PC-9 (cell line): ENCODE data around the gene TLE4. TPM values are rescaled to one million over a fixed set of nuclear protein-coding genes. Genes with fewer than 3 reads are reported as not detected.

Experiments used
- BruUV-seq: library from RNA; stranded (reverse); fragments of 400-500 nt; replicated peaks from 2 replicates; lab custom pipeline; 2021; lab: Mats Ljungman, UMichigan
- CTCF ChIA-PET: fragments of 300-600 bp; sonication (Branson Sonifier 250); formaldehyde crosslinking; loops from one replicate; lab custom pipeline; 2022; ENCODE audit warnings: antibody characterized with exemption; lab: Charles Lee
- POLR2A ChIA-PET: fragments of 300-600 bp; sonication (Branson Sonifier 250); formaldehyde crosslinking; loops from one replicate; lab custom pipeline; 2022; ENCODE audit warnings: antibody characterized with exemption; ENCODE audit not compliant: unreplicated experiment; lab: Charles Lee
- DNase-seq, 2 experiments: peaks; one replicate each; pipeline versions ENCODE4 v3.0.0 to v3.0.0-alpha.2; 2015 to 2022; ENCODE audit warnings: mixed read lengths in 1 of 2
- H2AFZ ChIP-seq: fragments of 200-600 bp; sonication (generic); 2 replicates; pipeline ENCODE4 v1.8.1; 2017; ENCODE audit warnings: antibody characterized with exemption
- H3F3A ChIP-seq: fragments of 200-600 bp; sonication (generic); 2 replicates; pipeline ENCODE4 v1.8.1; 2017; ENCODE audit warnings: antibody characterized with exemption, mild to moderate bottlenecking, low read depth; ENCODE audit not compliant: insufficient read depth
- H3K27ac ChIP-seq: fragments of 200-600 bp; sonication (generic); 2 replicates; pipeline ENCODE4 v1.6.1; 2016; ENCODE audit warnings: mixed run types
- H3K27me3 ChIP-seq: fragments of 200-600 bp; sonication (generic); 2 replicates; pipeline ENCODE4 v1.6.1; 2016; ENCODE audit warnings: low read depth, mixed run types; ENCODE audit not compliant: insufficient read depth
- H3K36me3 ChIP-seq: fragments of 200-600 bp; sonication (generic); 2 replicates; pipeline ENCODE4 v1.6.1; 2016; ENCODE audit warnings: low read depth, mixed run types
- H3K4me1 ChIP-seq: fragments of 200-600 bp; sonication (generic); replicated peaks from 2 replicates; pipeline ENCODE4 v1.6.1; 2016; ENCODE audit warnings: mixed run types; ENCODE audit not compliant: insufficient read depth
- H3K4me2 ChIP-seq: fragments of 200-600 bp; sonication (generic); 2 replicates; pipeline ENCODE4 v1.6.1; 2017; ENCODE audit warnings: mixed run types
- H3K4me3 ChIP-seq: fragments of 200-600 bp; sonication (generic); 2 replicates; pipeline ENCODE4 v1.6.1; 2016; ENCODE audit warnings: mixed run types
- H3K79me2 ChIP-seq: fragments of 200-600 bp; sonication (generic); 2 replicates; pipeline ENCODE4 v1.6.1; 2017; ENCODE audit warnings: low read depth, mixed run types
- H3K9me2 ChIP-seq: fragments of 200-600 bp; sonication (generic); 2 replicates; pipeline ENCODE4 v1.8.1; 2017; ENCODE audit warnings: mild to moderate bottlenecking; ENCODE audit not compliant: insufficient read depth
- H3K9me3 ChIP-seq: fragments of 200-600 bp; sonication (generic); 2 replicates; pipeline ENCODE4 v1.8.1; 2016; ENCODE audit warnings: low read depth; ENCODE audit not compliant: insufficient read depth
- H4K20me1 ChIP-seq: fragments of 200-600 bp; sonication (generic); 2 replicates; pipeline ENCODE4 v1.8.1; 2017; ENCODE audit not compliant: insufficient read depth
- CTCF ChIP-seq: fragments of 200-600 bp; sonication (generic); conservative IDR thresholded peaks from 2 replicates; pipeline ENCODE4 v1.6.1; 2017; ENCODE audit warnings: mixed run types, antibody characterized with exemption, mild to moderate bottlenecking, moderate library complexity
- EZH2 ChIP-seq: fragments of 200-600 bp; sonication (generic); IDR thresholded peaks from 2 replicates; pipeline ENCODE4 v1.8.0; 2017; ENCODE audit warnings: antibody characterized with exemption, low read depth
- intact Hi-C: fragments of 100-400 bp; cut with micrococcal nuclease; formaldehyde crosslinking; loops from one replicate; pipeline ENCODE4 v1.10.0; 2022; ENCODE audit not compliant: unreplicated experiment
- total RNA-seq: library from RNA; stranded (reverse); gene quantifications from 2 replicates; pipeline ENCODE4 v1.2.3, GENCODE V29; 2021

The TLE4 gene
- total RNA-seq, 1 experiment from 2014 or later: not detected

GRCh38 chr9:79769476-79770275, 197.9 kb downstream of the TLE4 start:
- H3F3A ChIP-seq: no peaks in the 10 kb centered on the region
- peaks cover 20% of the 10 kb centered on the region for H3K27me3 ChIP-seq
- ChIA-PET CTCF (no interaction called here), POLR2A (no interaction called here)
- no peak for DNase-seq
- no peaks in the 10 kb centered on the region for H3K79me2 ChIP-seq
- no peaks in the 10 kb centered on the region for H4K20me1 ChIP-seq
- H3K36me3 ChIP-seq: no peaks in the 10 kb centered on the region
- H3K4me2 ChIP-seq: no peak overlapping the region
- intact Hi-C loops: no loop called here
- no peak overlapping the region for H3K27ac ChIP-seq
- H3K9me2 ChIP-seq: 0 out of 2 replicates have a peak, but pooled peaks cover 3% of the 10 kb centered on the region
- H3K4me3 ChIP-seq: no peak overlapping the region
- H3K4me1 ChIP-seq: no peaks in the 10 kb centered on the region
- BruUV-seq: no TSS peak
- H3K9me3 ChIP-seq: no peaks in the 10 kb centered on the region
- TF ChIP-seq CTCF (no peak), EZH2 (no peak)
- no peak overlapping the region for H2AFZ ChIP-seq

- BruUV-seq: no TSS peak
- H3K36me3 ChIP-seq: no peaks in the 10 kb centered on the region
- H4K20me1 ChIP-seq: no peaks in the 10 kb centered on the region
- no peak overlapping the region for H3K27ac ChIP-seq
- H2AFZ ChIP-seq: no peak overlapping the region
- TF ChIP-seq EZH2: no peak
- TF ChIP-seq CTCF: no peak
- no peaks in the 10 kb centered on the region for H3K27me3 ChIP-seq
- no peaks in the 10 kb centered on the region for H3K9me3 ChIP-seq
- ChIA-PET POLR2A (no interaction called here), CTCF (no interaction called here)
- no peaks in the 10 kb centered on the region for H3F3A ChIP-seq
- H3K4me2 ChIP-seq: no peak overlapping the region
- H3K9me2 ChIP-seq: peaks cover 3% of the 10 kb centered on the region; the same call in 1 of the 2 replicates
- intact Hi-C loops: no loop called here
- H3K4me1 ChIP-seq: no peaks in the 10 kb centered on the region
- H3K4me3 ChIP-seq: no peak overlapping the region
- no peaks in the 10 kb centered on the region for H3K79me2 ChIP-seq
- no peak for DNase-seq
These were observed 202.6 kb downstream of the TLE4 start for GRCh38 chr9:79774356-79774755.
